H1 (cell line): ENCODE data around the gene STARD13. TPM values are rescaled to one million over a fixed set of nuclear protein-coding genes. Genes with fewer than 3 reads are reported as not detected.

Experiments used
- CTCF ChIA-PET: fragments of 300-600 bp; sonication (Branson Sonifier 250); formaldehyde crosslinking; loops from one replicate; lab custom pipeline; 2021; ENCODE audit not compliant: partially characterized antibody; lab: Charles Lee
- POLR2A ChIA-PET: fragments of 300-600 bp; sonication (Branson Sonifier 250); formaldehyde crosslinking; loops from one replicate; lab custom pipeline; 2021; ENCODE audit warnings: inconsistent platforms; ENCODE audit not compliant: partially characterized antibody; lab: Charles Lee
- DNase-seq, 2 experiments: peaks; one replicate each; pipeline versions ENCODE4 v3.0.0 to v3.0.0-alpha.2; 2010 to 2022; ENCODE audit warnings: low spot score in 2 of 2, low read depth in 1 of 2, mixed read lengths in 1 of 2
- FAIRE-seq: peaks from 2 replicates; lab custom pipeline; 2011; peaks lifted over from hg19 to GRCh38; lab: Jason Lieb, UNC
- H2AFZ ChIP-seq: 2 replicates; pipeline ENCODE4 v1.8.1; 2012; ENCODE audit warnings: low read length, inconsistent platforms
- H2AK5ac ChIP-seq: 2 replicates; pipeline ENCODE4 v1.6.1; 2013; ENCODE audit warnings: low read depth, low read length
- H2BK120ac ChIP-seq: replicated peaks from 2 replicates; pipeline ENCODE3; 2013; ENCODE audit warnings: low read depth, low read length, inconsistent platforms
- H2BK12ac ChIP-seq: 2 replicates; pipeline ENCODE4 v1.6.1; 2013; ENCODE audit warnings: low read depth, low read length
- H2BK15ac ChIP-seq: 2 replicates; pipeline ENCODE4 v1.6.1; 2013; ENCODE audit warnings: low read length
- H2BK20ac ChIP-seq: 2 replicates; pipeline ENCODE4 v1.6.1; 2013; ENCODE audit warnings: low read length
- H2BK5ac ChIP-seq: 2 replicates; pipeline ENCODE4 v1.6.1; 2013; ENCODE audit warnings: low read depth, low read length
- H3K14ac ChIP-seq: 2 replicates; pipeline ENCODE4 v1.6.1; 2013; ENCODE audit warnings: inconsistent platforms; ENCODE audit not compliant: insufficient read length
- H3K18ac ChIP-seq: 2 replicates; pipeline ENCODE4 v1.6.1; 2013; ENCODE audit warnings: low read length; ENCODE audit errors: extremely low read depth
- H3K23ac ChIP-seq: 2 replicates; pipeline ENCODE4 v1.6.1; 2013; ENCODE audit warnings: inconsistent platforms; ENCODE audit not compliant: insufficient read length
- H3K23me2 ChIP-seq: 2 replicates; pipeline ENCODE4 v1.6.1; 2013; ENCODE audit warnings: low read depth, low read length
- H3K27ac ChIP-seq: 2 replicates; pipeline ENCODE4 v1.6.1; 2011; ENCODE audit warnings: low read depth, low read length, inconsistent platforms
- H3K27me3 ChIP-seq, 4 experiments: replicated peaks in 1 of 4; 1 replicate in 1 of 4; 2 replicates in 3 of 4; pipeline versions ENCODE4 v1.6.1 to v1.8.1; 2011 to 2013; ENCODE audit warnings: low read length in 3 of 4, mild to moderate bottlenecking in 3 of 4, inconsistent platforms in 2 of 4, mixed read lengths in 2 of 4, moderate library complexity in 1 of 4; ENCODE audit not compliant: control insufficient read depth in 3 of 4, insufficient read depth in 3 of 4; ENCODE audit errors: extremely low read depth in 1 of 4
- H3K36me3 ChIP-seq, 4 experiments: 2 replicates each; pipeline versions ENCODE4 v1.6.1 to v1.8.1; 2011 to 2013; ENCODE audit warnings: mild to moderate bottlenecking in 4 of 4, low read length in 3 of 4, moderate library complexity in 2 of 4, control low read depth in 1 of 4, inconsistent platforms in 1 of 4; ENCODE audit not compliant: insufficient read depth in 4 of 4, control insufficient read depth in 2 of 4
- H3K4ac ChIP-seq: replicated peaks from 2 replicates; pipeline ENCODE3; 2013; ENCODE audit warnings: low read length, low read depth, mixed read lengths, inconsistent platforms; ENCODE audit not compliant: insufficient read length
- H3K4me1 ChIP-seq, 4 experiments: replicated peaks in 1 of 4; 1 replicate in 1 of 4; 2 replicates in 3 of 4; pipeline versions ENCODE4 v1.6.1 to v1.8.1; 2011 to 2013; ENCODE audit warnings: low read length in 3 of 4, inconsistent platforms in 2 of 4, mixed read lengths in 1 of 4; ENCODE audit not compliant: insufficient read depth in 4 of 4, control insufficient read depth in 3 of 4
- H3K4me2 ChIP-seq, 2 experiments: 2 replicates each; pipeline versions ENCODE4 v1.6.1 to v1.8.1; 2011 to 2013; ENCODE audit warnings: low read depth in 2 of 2, low read length in 2 of 2, control low read depth in 1 of 2, inconsistent platforms in 1 of 2, mild to moderate bottlenecking in 1 of 2; ENCODE audit not compliant: insufficient read depth in 1 of 2
- H3K4me3 ChIP-seq, 4 experiments: fragments of 200-600, 300-600 bp in 1 of 4; sonication (generic), shearing (Covaris generic), sonication (Bioruptor Twin) in 1 of 4; 2 replicates each; pipeline versions ENCODE4 v1.5.1 to v1.8.1; 2011 to 2016; ENCODE audit warnings: low read length in 4 of 4, low read depth in 3 of 4, control low read depth in 2 of 4, inconsistent platforms in 2 of 4, mild to moderate bottlenecking in 2 of 4, mixed read lengths in 1 of 4, moderate library complexity in 1 of 4; ENCODE audit not compliant: insufficient read depth in 2 of 4; ENCODE audit errors: extremely low read depth in 1 of 4
- H3K56ac ChIP-seq: replicated peaks from 2 replicates; pipeline ENCODE3; 2013; ENCODE audit warnings: low read depth, mild to moderate bottlenecking, mixed read lengths, low read length, inconsistent platforms; ENCODE audit not compliant: insufficient read length
- H3K79me1 ChIP-seq: 2 replicates; pipeline ENCODE4 v1.6.1; 2013; ENCODE audit warnings: low read depth, low read length, control low read depth
- H3K79me2 ChIP-seq, 2 experiments: 2 replicates each; pipeline versions ENCODE4 v1.6.1 to v1.8.1; 2012 to 2013; ENCODE audit warnings: low read length in 2 of 2, mild to moderate bottlenecking in 2 of 2, inconsistent platforms in 1 of 2; ENCODE audit not compliant: insufficient read depth in 2 of 2, control insufficient read depth in 1 of 2
- H3K9ac ChIP-seq, 4 experiments: replicated peaks in 1 of 4; 1 replicate in 1 of 4; 2 replicates in 3 of 4; pipeline versions ENCODE4 v1.6.1 to v1.8.1; 2011 to 2013; ENCODE audit warnings: low read depth in 3 of 4, low read length in 3 of 4, control low read depth in 2 of 4, mild to moderate bottlenecking in 2 of 4, moderate library complexity in 2 of 4, inconsistent platforms in 1 of 4; ENCODE audit errors: extremely low read depth in 1 of 4
- H3K9me3 ChIP-seq, 2 experiments: 2 replicates each; pipeline versions ENCODE4 v1.6.1 to v1.8.1; 2012 to 2013; ENCODE audit warnings: mild to moderate bottlenecking in 2 of 2, moderate library complexity in 2 of 2, control low read depth in 1 of 2, inconsistent platforms in 1 of 2, low read depth in 1 of 2, low read length in 1 of 2, mixed read lengths in 1 of 2; ENCODE audit not compliant: insufficient read depth in 2 of 2
- H4K20me1 ChIP-seq, 2 experiments: replicated peaks in 1 of 2; 2 replicates each; pipeline versions ENCODE3 to v1.8.1; 2011 to 2013; ENCODE audit warnings: inconsistent platforms in 2 of 2, low read length in 2 of 2, mild to moderate bottlenecking in 1 of 2; ENCODE audit not compliant: insufficient read depth in 2 of 2, control insufficient read depth in 1 of 2
- H4K5ac ChIP-seq: 2 replicates; pipeline ENCODE4 v1.6.1; 2013; ENCODE audit warnings: low read length, low read depth, mixed read lengths, inconsistent platforms; ENCODE audit not compliant: insufficient read length
- H4K8ac ChIP-seq: 2 replicates; pipeline ENCODE4 v1.8.0; 2013; ENCODE audit warnings: mild to moderate bottlenecking, moderate library complexity, low read length, inconsistent platforms; ENCODE audit not compliant: insufficient read depth; ENCODE audit errors: extremely low read depth
- H4K91ac ChIP-seq: replicated peaks from 2 replicates; pipeline ENCODE3; 2013; ENCODE audit warnings: low read length, mixed read lengths, inconsistent platforms; ENCODE audit not compliant: insufficient read length
- FOSL1 ChIP-seq: IDR thresholded peaks from 2 replicates; pipeline ENCODE4 v1.6.1; 2011; ENCODE audit warnings: mild to moderate bottlenecking, low read depth, low read length, moderate library complexity; ENCODE audit not compliant: insufficient read depth
- WGBS, 2 experiments: shearing (Covaris generic) in 1 of 2; methylation state at CpG; one replicate each; pipeline versions ENCODE4 v1.1.6 to v1.1.7; 2013 to 2015; ENCODE audit warnings: low lambda C conversion rate in 2 of 2, mixed read lengths in 2 of 2, inconsistent platforms in 1 of 2, low coverage in 1 of 2, missing lambda C conversion rate in 1 of 2; ENCODE audit not compliant: insufficient replicate concordance in 2 of 2, insufficient coverage in 1 of 2, insufficient read length in 1 of 2; ENCODE audit errors: extremely low coverage in 1 of 2, missing lambda C conversion rate in 1 of 2; 5-methylcytosine and 5-hydroxymethylcytosine counted together
- polyA plus RNA-seq, 7 experiments: library from polyadenylated mRNA; depleted of rRNA in 3 of 7; stranded (reverse) in 5 of 7; unstranded in 2 of 7; fragments of >200 nt in 5 of 7; fragments of 200-250 nt in 2 of 7; gene quantifications; 1 replicate in 5 of 7; 2 replicates in 1 of 7; 4 replicates in 1 of 7; pipeline versions ENCODE4 v1.2.1 to v1.2.3, GENCODE V29; 2011 to 2013; ENCODE audit warnings: missing spikeins in 2 of 7, mixed read lengths in 2 of 7
- total RNA-seq: library from RNA; stranded (reverse); fragmentation: NEBNext Ultra II Directional; extraction: Animal tissue kit (Norgen Biotek cat#: 25700); gene quantifications from 2 replicates; pipeline ENCODE4 v1.2.1, GENCODE V29; 2021

The STARD13 gene
- total and polyA plus RNA-seq, 2 of the 8 experiments (the other 6 are each of a cell fraction or from before 2014, with no cell fraction given): 0.82 to 2.9 TPM

- no peak overlapping the region for H3K14ac ChIP-seq
- H2AFZ ChIP-seq: no peak overlapping the region
- H3K4me2 ChIP-seq: no peak overlapping the region
- no peak overlapping the region for H3K18ac ChIP-seq
- H2BK120ac ChIP-seq: no peak overlapping the region
- DNase-seq (no peak), FAIRE-seq (no peak)
- no peak overlapping the region for H3K23ac ChIP-seq
- no peak overlapping the region for H4K8ac ChIP-seq
- H3K4me1 ChIP-seq: no peaks in the 10 kb centered on the region
- H3K9ac ChIP-seq: no peak overlapping the region
- H4K20me1 ChIP-seq: no peaks in the 10 kb centered on the region
- H3K79me1 ChIP-seq: no peaks in the 10 kb centered on the region
- no peaks in the 10 kb centered on the region for H3K79me2 ChIP-seq
- H3K4me3 ChIP-seq: no peak overlapping the region
- H4K91ac ChIP-seq: no peak overlapping the region
- WGBS, 2 experiments: 80% methylated on average over 1 of the region's 1 CpG; no CpG with 5 or more reads in 1 of the 2 experiments
- no peak overlapping the region for H4K5ac ChIP-seq
- no peak overlapping the region for H3K27ac ChIP-seq
- no peak overlapping the region for H2BK15ac ChIP-seq
- H2AK5ac ChIP-seq: no peak overlapping the region
- H2BK12ac ChIP-seq: no peak overlapping the region
- H3K56ac ChIP-seq: no peak overlapping the region
- CTCF ChIA-PET: interaction anchor here (0.9 kb wide), 1 partner anchor 41 kb away, joined by 3 read pairs; no protein-coding TSS in a partner anchor
- POLR2A ChIA-PET: no interaction called here
- H3K27me3 ChIP-seq: no peaks in the 10 kb centered on the region
- H2BK5ac ChIP-seq: no peak overlapping the region
- H3K23me2 ChIP-seq: no peaks in the 10 kb centered on the region
- no peak overlapping the region for H2BK20ac ChIP-seq
- H3K9me3 ChIP-seq: no peaks in the 10 kb centered on the region
- no peaks in the 10 kb centered on the region for H3K36me3 ChIP-seq
- H3K4ac ChIP-seq: no peak overlapping the region
- TF ChIP-seq FOSL1: no peak
These were observed 135.4 kb downstream of the STARD13 start for GRCh38 chr13:33150126-33150525.
